HG02610 (cell line): ENCODE results near the gene LRP1B.
A peak's percentile ranks its signal among the peaks of the same experiment; 100 is the strongest.
"Not testable (repeated sequence)": the region's sequence is repeated elsewhere in the genome, so short reads cannot be mapped to it uniquely, and the experiment has no call there.

Experiments used
- ATAC-seq: cut with Tn5 transposase; IDR thresholded peaks from one replicate; pipeline ENCODE4 v1.9.1; 2021; ENCODE audit warnings: mild to moderate bottlenecking, moderate library complexity; ENCODE audit not compliant: unreplicated experiment

The LRP1B gene

GRCh38 chr2:140601801-140602200 lies 1529.0 kb downstream of the LRP1B start:
- no peak for ATAC-seq

- ATAC-seq = no peak
Measured at GRCh38 chr2:140601342-140601741, 1529.5 kb downstream of the LRP1B start.

- no peak for ATAC-seq
Measured at GRCh38 chr2:140600116-140600515, 1530.7 kb downstream of the LRP1B start.

GRCh38 chr2:140597836-140598235 lies 1533.0 kb downstream of the LRP1B start:
- ATAC-seq = no peak

- ATAC-seq = no peak
Measured at GRCh38 chr2:140597205-140597604, 1533.6 kb downstream of the LRP1B start.

- ATAC-seq = no peak
Measured at GRCh38 chr2:140596447-140596846, 1534.4 kb downstream of the LRP1B start.

- no peak for ATAC-seq
Measured at GRCh38 chr2:140595107-140595506, 1535.7 kb downstream of the LRP1B start.

- no peak for ATAC-seq
Measured at GRCh38 chr2:140593132-140593531, 1537.7 kb downstream of the LRP1B start.

- no peak for ATAC-seq
Measured at GRCh38 chr2:140589696-140590095, 1541.1 kb downstream of the LRP1B start.

GRCh38 chr2:140589273-140589672 lies 1541.5 kb downstream of the LRP1B start:
- no peak for ATAC-seq

- ATAC-seq = peak; percentile 97
Measured at GRCh38 chr2:140586379-140586778, 1544.4 kb downstream of the LRP1B start.

GRCh38 chr2:140585016-140585415 lies 1545.8 kb downstream of the LRP1B start:
- no peak for ATAC-seq

- no peak for ATAC-seq
Measured at GRCh38 chr2:140584471-140584870, 1546.3 kb downstream of the LRP1B start.

- no peak for ATAC-seq
Measured at GRCh38 chr2:140580532-140581151, 1550.2 kb downstream of the LRP1B start.

- no peak for ATAC-seq
Measured at GRCh38 chr2:140577453-140577852, 1553.4 kb downstream of the LRP1B start.

GRCh38 chr2:140567734-140568133 lies 1563.1 kb downstream of the LRP1B start:
- no peak for ATAC-seq

GRCh38 chr2:140565756-140566155 lies 1565.1 kb downstream of the LRP1B start:
- ATAC-seq = no peak

GRCh38 chr2:140555701-140556100 lies 1575.1 kb downstream of the LRP1B start:
- ATAC-seq = no peak

GRCh38 chr2:140552634-140553033 lies 1578.2 kb downstream of the LRP1B start:
- no peak for ATAC-seq

GRCh38 chr2:140551287-140551686 lies 1579.5 kb downstream of the LRP1B start:
- no peak for ATAC-seq

GRCh38 chr2:140550821-140551220 lies 1580.0 kb downstream of the LRP1B start:
- ATAC-seq = no peak

GRCh38 chr2:140544769-140545168 lies 1586.0 kb downstream of the LRP1B start:
- ATAC-seq = not testable (repeated sequence)

- no peak for ATAC-seq
Measured at GRCh38 chr2:140542627-140543026, 1588.2 kb downstream of the LRP1B start.
